PC-9 (cell line): ENCODE results near the gene RTL9.

ENCODE experiments used
- CTCF ChIP-seq: fragments of 200-600 bp; sonication (generic); conservative IDR thresholded peaks from 2 replicates; pipeline ENCODE4 v1.6.1; 2017; ENCODE audit warnings: mixed run types, antibody characterized with exemption, mild to moderate bottlenecking, moderate library complexity
- EZH2 ChIP-seq: fragments of 200-600 bp; sonication (generic); IDR thresholded peaks from 2 replicates; pipeline ENCODE4 v1.8.0; 2017; ENCODE audit warnings: antibody characterized with exemption, low read depth

- TF ChIP-seq EZH2 (no peak), CTCF (no peak)
These were observed 36.0 kb downstream of the RTL9 start for GRCh38 chrX:110394651-110395050.
